DND-41 (cell line): ENCODE results near the gene CCSER2.
"Not testable (repeated sequence)": the region's sequence is repeated elsewhere in the genome, so short reads cannot be mapped to it uniquely, and the experiment has no call there.

Source experiments
- ATAC-seq: fragments of 200-7000 bp; cut with Tn5 transposase; 3 replicates; pipeline ENCODE4 v1.9.1; 2021; ENCODE audit warnings: low read depth; ENCODE audit not compliant: insufficient read depth
- DNase-seq: peaks from one replicate; pipeline ENCODE4 v3.0.0-alpha.2; 2020
- H2AFZ ChIP-seq: 2 replicates; pipeline ENCODE4 v1.6.0; 2012; ENCODE audit warnings: low read depth, low read length
- H3K27ac ChIP-seq: 2 replicates; pipeline ENCODE4 v1.5.1; 2012; ENCODE audit warnings: low read length, inconsistent platforms
- H3K27me3 ChIP-seq: fragments of 200-600 bp; sonication (generic); 2 replicates; pipeline ENCODE4 v1.6.0; 2012; ENCODE audit warnings: low read length, mild to moderate bottlenecking, inconsistent platforms; ENCODE audit not compliant: insufficient read depth, poor library complexity
- H3K36me3 ChIP-seq: 2 replicates; pipeline ENCODE4 v1.5.1; 2012; ENCODE audit warnings: low read length, inconsistent platforms; ENCODE audit not compliant: insufficient read depth
- H3K4me1 ChIP-seq: 2 replicates; pipeline ENCODE4 v1.5.1; 2012; ENCODE audit warnings: mild to moderate bottlenecking, low read length; ENCODE audit not compliant: insufficient read depth
- H3K4me2 ChIP-seq: 2 replicates; pipeline ENCODE4 v1.6.0; 2012; ENCODE audit warnings: mild to moderate bottlenecking, moderate library complexity, low read length, inconsistent platforms; ENCODE audit not compliant: insufficient read depth
- H3K4me3 ChIP-seq, 2 experiments: fragments of 200-600 bp in 1 of 2; shearing (Covaris generic) in 1 of 2; 2 replicates each; pipeline ENCODE4 v1.5.1; 2012 to 2016; ENCODE audit warnings: inconsistent platforms in 2 of 2, low read length in 2 of 2, mild to moderate bottlenecking in 2 of 2, low read depth in 1 of 2, moderate library complexity in 1 of 2
- H3K79me2 ChIP-seq: 2 replicates; pipeline ENCODE4 v1.6.0; 2012; ENCODE audit warnings: low read length, inconsistent platforms; ENCODE audit not compliant: insufficient read depth
- H3K9ac ChIP-seq: 2 replicates; pipeline ENCODE4 v1.6.0; 2012; ENCODE audit warnings: low read depth, mild to moderate bottlenecking, inconsistent platforms, low read length, moderate library complexity
- H3K9me3 ChIP-seq: 2 replicates; pipeline ENCODE4 v1.5.1; 2012; ENCODE audit warnings: low read length, moderate library complexity, mild to moderate bottlenecking, inconsistent platforms; ENCODE audit not compliant: insufficient read depth, severe bottlenecking
- H4K20me1 ChIP-seq: 2 replicates; pipeline ENCODE4 v1.6.0; 2012; ENCODE audit warnings: low read length; ENCODE audit not compliant: insufficient read depth
- EZH2 ChIP-seq: IDR thresholded peaks from 3 replicates; pipeline ENCODE4 v1.6.1; 2012; ENCODE audit warnings: borderline replicate concordance, low read depth, mild to moderate bottlenecking, moderate library complexity, low read length, inconsistent platforms; ENCODE audit not compliant: severe bottlenecking
- TF ChIP-seq, protein P1 (sequence below): IDR thresholded peaks from 2 replicates; pipeline ENCODE4 v1.5.1; 2012; ENCODE audit warnings: borderline replicate concordance, low read length, moderate library complexity, mild to moderate bottlenecking; ENCODE audit not compliant: poor library complexity, severe bottlenecking; ENCODE audit errors: extremely low read depth

CCSER2 gene

DNA sequence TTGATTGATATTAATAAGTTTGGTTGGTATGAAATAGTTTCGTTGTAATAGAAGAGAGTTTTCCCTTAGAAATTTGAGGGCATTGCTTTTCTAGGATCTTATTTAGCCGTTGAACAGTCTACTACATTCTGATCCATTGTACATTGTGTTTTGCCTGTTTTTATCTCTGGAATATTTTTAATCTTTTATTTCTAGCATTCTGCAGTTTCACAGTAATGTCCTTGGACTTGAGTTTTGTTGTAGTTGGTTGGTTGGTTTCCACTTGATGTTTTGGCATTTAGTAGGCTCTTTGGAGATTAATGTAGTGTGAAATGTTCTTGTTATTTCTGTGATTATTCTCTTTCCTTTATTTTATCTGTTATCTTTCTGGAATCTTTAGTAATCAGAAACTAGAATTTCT is 112.4 kb downstream of the CCSER2 start:
- H3K9me3 ChIP-seq: no peaks in the 10 kb centered on the region
- H3K27me3 ChIP-seq: no peaks in the 10 kb centered on the region
- H3K79me2 ChIP-seq: no peaks in the 10 kb centered on the region
- H3K4me1 ChIP-seq: no peaks in the 10 kb centered on the region
- H4K20me1 ChIP-seq: no peaks in the 10 kb centered on the region
- H3K4me3 ChIP-seq: no peak overlapping the region
- DNase-seq (no peak), ATAC-seq (no peak)
- TF ChIP-seq, protein P1, sequence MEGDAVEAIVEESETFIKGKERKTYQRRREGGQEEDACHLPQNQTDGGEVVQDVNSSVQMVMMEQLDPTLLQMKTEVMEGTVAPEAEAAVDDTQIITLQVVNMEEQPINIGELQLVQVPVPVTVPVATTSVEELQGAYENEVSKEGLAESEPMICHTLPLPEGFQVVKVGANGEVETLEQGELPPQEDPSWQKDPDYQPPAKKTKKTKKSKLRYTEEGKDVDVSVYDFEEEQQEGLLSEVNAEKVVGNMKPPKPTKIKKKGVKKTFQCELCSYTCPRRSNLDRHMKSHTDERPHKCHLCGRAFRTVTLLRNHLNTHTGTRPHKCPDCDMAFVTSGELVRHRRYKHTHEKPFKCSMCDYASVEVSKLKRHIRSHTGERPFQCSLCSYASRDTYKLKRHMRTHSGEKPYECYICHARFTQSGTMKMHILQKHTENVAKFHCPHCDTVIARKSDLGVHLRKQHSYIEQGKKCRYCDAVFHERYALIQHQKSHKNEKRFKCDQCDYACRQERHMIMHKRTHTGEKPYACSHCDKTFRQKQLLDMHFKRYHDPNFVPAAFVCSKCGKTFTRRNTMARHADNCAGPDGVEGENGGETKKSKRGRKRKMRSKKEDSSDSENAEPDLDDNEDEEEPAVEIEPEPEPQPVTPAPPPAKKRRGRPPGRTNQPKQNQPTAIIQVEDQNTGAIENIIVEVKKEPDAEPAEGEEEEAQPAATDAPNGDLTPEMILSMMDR: no peak
- no peak for TF ChIP-seq EZH2
- H3K27ac ChIP-seq: no peak overlapping the region
- H3K4me2 ChIP-seq: no peak overlapping the region
- H3K36me3 ChIP-seq: peaks cover 13% of the 10 kb centered on the region; the same call in 1 of the 2 replicates
- no peak overlapping the region for H3K9ac ChIP-seq
- H2AFZ ChIP-seq: no peak overlapping the region

GRCh38 chr10:84447701-84448400 is 119.5 kb downstream of the CCSER2 start:
- DNase-seq (no peak), ATAC-seq (no peak)
- Histone ChIP-seq H4K20me1 (no peaks in the 10 kb centered on the region), H3K27me3 (no peaks in the 10 kb centered on the region), H3K36me3 (peaks cover 8% of the 10 kb centered on the region), H3K4me2 (no peak overlapping the region), H3K27ac (no peak overlapping the region), H3K4me3 (no peak overlapping the region), H3K9ac (no peak overlapping the region), H2AFZ (no peak overlapping the region), H3K79me2 (no peaks in the 10 kb centered on the region), H3K9me3 (no peaks in the 10 kb centered on the region), H3K4me1 (no peaks in the 10 kb centered on the region)
- TF ChIP-seq, protein P1: no peak
- TF ChIP-seq EZH2: no peak

GRCh38 chr10:84449351-84449750 is 121.0 kb downstream of the CCSER2 start:
- H3K9me3 ChIP-seq, ATAC-seq, H3K27me3 ChIP-seq, DNase-seq, H2AFZ ChIP-seq, H3K4me1 ChIP-seq, H3K79me2 ChIP-seq, H3K4me3 ChIP-seq, H4K20me1 ChIP-seq, H3K9ac ChIP-seq, H3K36me3 ChIP-seq, H3K4me2 ChIP-seq, H3K27ac ChIP-seq: not testable (repeated sequence)

DNA sequence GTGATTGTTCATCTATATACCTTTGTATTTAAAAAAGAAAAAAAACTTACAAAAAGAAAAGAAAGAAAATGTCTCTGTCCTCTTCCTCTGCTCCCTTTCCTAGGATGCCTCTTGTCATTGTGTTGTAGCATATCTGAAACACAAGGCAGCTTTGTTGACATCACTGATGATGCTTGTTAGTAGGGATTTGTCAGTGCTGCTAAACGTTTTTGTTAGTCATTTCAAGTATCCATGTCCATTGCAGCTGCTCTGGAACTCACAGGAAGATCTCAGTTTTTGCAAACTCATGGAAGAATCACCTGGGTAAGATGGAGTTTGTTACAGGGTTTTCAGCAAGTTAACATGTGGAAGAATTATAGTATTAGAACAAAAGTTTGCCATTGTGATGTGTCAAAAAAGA is 123.6 kb downstream of the CCSER2 start:
- Histone ChIP-seq H3K4me3 (no peak overlapping the region), H3K9ac (no peak overlapping the region), H3K36me3 (peaks cover 8% of the 10 kb centered on the region), H2AFZ (no peak overlapping the region), H3K79me2 (no peaks in the 10 kb centered on the region), H4K20me1 (no peaks in the 10 kb centered on the region), H3K27ac (no peak overlapping the region), H3K9me3 (no peaks in the 10 kb centered on the region), H3K27me3 (no peaks in the 10 kb centered on the region), H3K4me2 (no peak overlapping the region), H3K4me1 (no peaks in the 10 kb centered on the region)
- DNase-seq (no peak), ATAC-seq (no peak)
- TF ChIP-seq EZH2: no peak
- TF ChIP-seq, protein P1: no peak
